Raji (cell line): Measurements from ENCODE around the gene AQP5.

Source experiments
- POLR2A ChIP-seq: IDR thresholded peaks from 2 replicates; pipeline ENCODE4 v1.6.1; 2011; ENCODE audit warnings: low read depth, low read length, control low read depth; ENCODE audit not compliant: insufficient read depth

AQP5 gene

GRCh38 chr12:49961111-49961922, at the start of gene AQP5:
Gene AQP5 (plus strand): TSS chr12:49961872. CDS start chr12:49962018, 146 bp downstream.
- TF ChIP-seq POLR2A, result no peak

DNA sequence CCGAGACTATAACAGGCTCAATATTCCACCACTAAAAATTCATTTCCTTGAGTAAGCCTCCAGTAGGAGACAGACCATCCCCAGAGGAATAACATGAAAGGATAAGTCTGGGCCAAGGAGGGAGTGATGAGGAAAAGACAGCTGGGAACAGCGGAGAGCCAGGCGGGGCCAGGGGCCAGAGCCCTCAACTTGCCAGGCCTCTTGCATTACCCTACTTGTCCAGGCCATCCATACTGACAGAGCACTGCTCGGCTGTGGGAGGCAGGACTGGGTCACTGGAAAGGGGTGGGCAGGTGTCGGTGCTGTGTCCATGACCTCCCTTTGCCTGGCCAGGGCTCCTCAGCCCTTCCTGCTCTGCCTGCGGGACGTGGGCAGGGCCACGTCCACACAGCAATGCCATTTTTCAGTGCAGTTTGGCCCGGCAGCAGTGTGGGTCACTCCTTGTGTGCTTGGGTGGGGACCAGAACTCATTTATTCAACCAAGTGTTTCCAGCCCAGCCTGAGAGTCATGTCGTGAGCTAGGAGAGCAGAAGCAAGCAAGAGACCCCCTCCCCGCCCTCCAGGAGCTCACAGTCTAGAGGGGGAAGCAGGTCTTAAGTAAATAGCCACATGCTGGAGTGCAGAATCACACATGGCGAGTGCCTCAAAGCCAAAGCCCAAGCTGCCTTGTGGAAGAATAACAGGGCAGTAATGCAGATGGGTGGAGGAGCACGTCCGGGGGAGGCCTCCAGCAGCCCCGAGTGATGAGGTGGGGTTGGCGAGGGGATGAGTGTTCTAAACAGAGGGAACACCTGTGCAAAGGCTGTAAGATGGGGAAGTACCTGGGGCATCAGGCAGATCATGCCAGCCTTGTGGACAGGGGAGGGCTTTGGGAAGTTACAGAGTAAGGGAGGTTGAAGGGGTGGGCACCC, 49.1 kb upstream of the AQP5 start:
- TF ChIP-seq POLR2A, result no peak

GRCh38 chr12:49916129-49916919, 45.3 kb upstream of the AQP5 start:
- no peak for TF ChIP-seq POLR2A

DNA sequence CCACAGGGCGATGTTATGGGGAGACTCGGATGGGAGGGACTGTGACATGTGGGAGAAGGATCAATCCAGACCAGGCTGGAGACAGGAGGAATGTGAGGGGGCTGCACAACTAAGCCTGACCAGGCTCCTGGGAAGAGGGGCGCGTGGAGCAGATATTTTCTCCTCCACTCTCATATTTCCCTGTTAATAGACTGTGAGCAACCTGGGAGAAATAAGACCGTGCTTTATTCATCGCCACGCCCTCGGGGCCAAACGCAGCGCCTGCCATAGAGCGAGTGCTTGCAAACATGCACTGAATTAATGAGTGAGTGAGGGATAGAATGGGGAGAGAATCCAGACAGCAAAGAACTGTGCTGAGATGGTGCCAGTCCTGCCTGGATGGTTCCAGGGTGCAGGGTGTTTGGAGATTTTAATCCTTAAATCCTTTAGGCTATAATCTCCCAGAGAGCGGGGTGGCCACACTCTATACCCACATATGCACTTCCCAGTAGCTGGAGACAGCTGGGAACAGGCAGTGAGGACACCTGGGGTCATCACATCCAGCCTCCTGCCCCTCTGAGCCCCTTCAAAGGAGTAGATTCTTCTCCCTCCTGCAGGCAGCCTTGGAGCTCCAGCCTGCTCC, 44.4 kb upstream of the AQP5 start:
- no peak for TF ChIP-seq POLR2A

DNA sequence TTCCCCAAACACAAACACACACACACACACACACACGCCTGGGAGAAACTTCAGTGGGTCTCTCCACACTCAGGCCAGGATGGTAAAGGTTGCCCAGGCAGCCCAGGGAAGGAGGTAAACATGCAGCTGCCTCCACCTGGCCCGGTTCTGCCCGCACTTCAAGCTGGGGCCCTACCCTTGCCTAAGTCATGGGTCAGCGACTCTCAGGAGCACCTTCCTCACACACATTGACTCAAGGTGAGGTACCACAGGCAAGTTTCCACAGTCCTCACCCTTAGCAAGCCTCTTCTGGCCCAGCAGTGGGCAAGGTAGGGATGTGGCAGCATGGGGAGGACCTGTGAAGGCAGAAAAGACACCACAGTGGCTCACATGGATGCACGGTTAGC, 43.9 kb upstream of the AQP5 start:
- TF ChIP-seq POLR2A, result no peak

DNA sequence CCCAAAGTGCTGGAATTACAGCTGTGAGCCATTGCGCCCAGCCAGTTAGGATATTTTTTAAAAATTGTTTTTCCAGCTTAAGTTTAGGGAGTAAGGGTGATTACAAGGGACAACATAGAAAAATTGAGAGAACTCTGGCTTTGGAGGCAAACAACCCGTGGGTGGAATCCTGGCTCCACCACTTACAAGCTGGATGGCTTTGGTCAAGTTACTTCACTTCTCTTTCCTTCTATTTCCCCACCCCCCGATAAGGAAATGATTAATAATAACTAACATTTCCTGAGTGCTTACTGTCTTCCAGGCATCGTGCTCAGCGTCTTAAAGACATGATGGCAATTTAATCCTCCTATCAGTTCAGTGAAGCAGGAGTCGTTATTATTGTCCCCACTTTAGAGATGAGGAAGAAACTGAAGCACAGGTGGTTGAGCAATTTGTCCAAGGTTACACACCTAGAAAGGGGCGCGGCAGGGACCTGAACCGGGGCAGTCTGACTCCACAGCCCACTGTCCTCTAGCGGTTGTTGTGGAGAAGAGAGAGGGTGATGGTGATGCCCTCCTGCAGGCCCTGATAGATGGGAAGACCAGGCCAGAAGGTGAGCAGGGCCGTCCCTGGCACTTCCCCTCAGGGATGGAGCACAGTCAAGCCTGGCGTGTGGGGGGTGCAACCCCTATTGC, 41.3 kb upstream of the AQP5 start:
- no peak for TF ChIP-seq POLR2A

DNA sequence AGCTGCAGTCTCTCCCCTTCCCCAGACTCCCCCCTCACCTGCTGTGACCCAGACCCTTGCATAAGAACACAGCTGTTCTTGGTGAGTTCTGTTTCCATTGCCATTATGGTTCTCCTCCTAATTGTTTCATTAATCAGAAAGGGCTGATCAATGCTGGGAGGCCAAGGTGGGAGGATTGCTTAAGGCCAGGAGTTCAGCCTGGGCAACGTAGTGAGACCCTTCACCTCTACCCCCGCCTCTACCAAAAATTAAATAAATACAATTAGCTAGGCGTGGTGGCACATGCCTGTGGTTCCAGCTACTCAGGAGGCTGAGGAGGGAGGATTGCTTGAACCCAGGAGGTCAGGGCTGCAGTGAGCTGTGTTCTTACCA, 40.8 kb upstream of the AQP5 start:
- TF ChIP-seq POLR2A, result no peak

- no peak for TF ChIP-seq POLR2A
Observed at GRCh38 chr12:49921299-49921698, 40.4 kb upstream of the AQP5 start.

DNA sequence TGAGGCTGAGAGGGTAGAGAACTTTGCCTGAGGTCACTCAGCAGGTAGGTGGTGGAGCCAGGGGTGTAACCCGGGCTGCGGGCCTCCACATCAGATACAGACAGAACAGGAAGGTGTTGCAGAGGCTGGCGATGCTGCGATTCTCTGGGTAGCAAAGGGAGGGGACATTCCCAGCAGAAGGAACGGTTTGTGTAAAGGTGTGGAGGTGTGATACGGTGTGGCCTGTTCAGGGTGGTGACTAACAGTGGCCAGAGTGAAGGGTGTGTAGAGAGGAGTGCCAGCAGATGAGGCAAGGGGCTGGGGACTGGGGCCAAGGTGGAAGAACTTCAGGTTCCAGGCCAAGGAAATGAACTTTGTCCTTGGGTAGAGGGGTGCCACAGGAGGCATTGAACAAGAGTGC, 39.7 kb upstream of the AQP5 start:
- TF ChIP-seq POLR2A, result no peak

DNA sequence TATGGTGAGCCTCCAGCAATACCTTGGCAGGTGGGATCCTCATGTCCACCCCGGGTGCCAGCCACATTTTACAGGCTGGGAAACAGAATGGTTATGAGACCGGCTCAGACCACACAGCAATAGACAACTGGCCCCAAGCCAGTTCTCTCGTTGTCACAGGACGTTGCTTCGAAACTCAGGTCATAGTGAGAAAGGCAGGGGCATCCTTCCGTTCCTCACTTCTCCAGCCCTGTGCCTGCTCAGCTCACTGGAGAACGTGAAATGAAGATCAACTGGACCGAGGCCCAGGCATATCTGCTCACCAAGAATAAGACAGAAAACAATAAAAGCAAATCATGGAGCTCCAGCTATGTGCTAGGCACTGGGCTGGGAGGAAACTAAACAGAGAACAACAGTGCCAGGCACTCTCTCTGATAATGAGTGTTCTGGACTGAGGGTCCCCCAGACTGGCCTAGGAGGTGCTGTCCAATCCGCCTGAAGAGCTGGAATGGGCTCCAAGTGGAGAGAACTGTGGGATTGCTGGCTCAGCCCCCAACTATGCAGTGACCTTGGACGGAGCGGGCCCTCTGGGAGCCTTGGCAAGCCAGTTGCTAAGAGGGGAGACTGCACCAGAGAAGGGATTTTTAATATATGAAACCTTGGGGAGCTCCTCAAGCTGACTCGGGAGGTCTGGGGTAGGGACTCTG, 39.2 kb upstream of the AQP5 start:
- TF ChIP-seq POLR2A, result no peak

DNA sequence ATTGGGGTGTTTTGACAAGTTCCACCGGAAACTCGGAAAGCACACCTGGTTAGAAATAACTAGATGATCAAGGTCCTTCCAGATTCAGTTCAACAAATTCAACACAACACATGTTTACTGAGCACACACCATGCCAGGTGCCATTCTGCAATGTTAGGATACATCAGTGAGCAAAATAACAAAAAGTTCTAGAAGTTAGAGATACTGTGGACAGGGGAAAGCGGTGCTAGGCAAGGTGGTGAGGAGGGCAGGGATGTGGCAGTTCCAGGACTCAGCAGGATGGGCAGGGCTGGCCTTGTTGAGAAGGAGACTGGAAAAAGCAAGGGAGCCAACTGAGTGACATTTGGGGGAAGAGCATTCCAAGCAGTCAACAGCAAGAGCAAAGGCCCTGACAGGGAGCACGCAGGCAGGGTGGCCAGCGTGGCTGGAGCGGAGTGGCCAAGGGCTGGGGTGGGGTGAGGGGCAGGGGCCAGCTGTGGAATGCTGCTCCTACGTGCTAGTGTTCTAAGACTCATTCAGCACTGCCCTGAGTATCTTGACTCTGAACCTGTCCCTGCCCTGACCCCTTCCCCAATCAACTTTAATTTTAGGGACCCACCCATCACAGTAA, 38.5 kb upstream of the AQP5 start:
- no peak for TF ChIP-seq POLR2A

GRCh38 chr12:49923880-49924556, 37.7 kb upstream of the AQP5 start:
- no peak for TF ChIP-seq POLR2A
